ENCODE data around the gene OR1J2.

OR1J2 gene

DNA sequence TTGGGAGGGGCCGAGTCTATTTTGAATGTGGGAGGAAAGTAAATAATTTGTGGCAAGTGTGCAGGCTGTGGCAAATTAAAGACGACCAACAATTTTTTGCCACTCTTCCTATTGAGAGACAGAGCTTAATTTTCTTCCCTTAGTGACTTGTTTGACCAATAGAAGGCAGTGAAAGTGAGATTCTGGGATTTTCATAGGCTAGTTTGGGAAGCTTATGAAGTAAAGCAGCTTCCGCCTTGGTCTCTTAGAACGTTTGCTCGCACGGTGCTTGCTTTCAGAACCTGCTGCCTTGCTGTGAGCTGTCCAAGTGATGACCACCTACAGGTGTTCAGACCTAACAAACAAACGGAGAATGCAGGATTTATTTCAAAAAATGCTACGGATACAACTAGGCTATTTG, 35.6 kb downstream of the OR1J2 start:
- H3K36me3 ChIP-seq (ENCODE audit: control insufficient read depth, insufficient read depth, low read length): no peaks in the 10 kb centered on the region
- no peak overlapping the region for H3K27ac ChIP-seq (ENCODE audit: low read depth, low read length, severe bottlenecking)
- WGBS, 2 experiments (ENCODE audit: insufficient coverage in 2 of 2): 51 to 77% methylated on average over 5 to 6 of the region's 8 CpGs
- H3K4me3 ChIP-seq (ENCODE audit: extremely low read depth, insufficient read depth, low read length, poor library complexity, severe bottlenecking): no peak overlapping the region
- no peaks in the 10 kb centered on the region for H3K4me1 ChIP-seq (ENCODE audit: control insufficient read depth, insufficient read depth, low read length, poor library complexity, severe bottlenecking)
- peaks cover 12% of the 10 kb centered on the region for H3K9me3 ChIP-seq (ENCODE audit: control insufficient read depth, low read length)

DNA sequence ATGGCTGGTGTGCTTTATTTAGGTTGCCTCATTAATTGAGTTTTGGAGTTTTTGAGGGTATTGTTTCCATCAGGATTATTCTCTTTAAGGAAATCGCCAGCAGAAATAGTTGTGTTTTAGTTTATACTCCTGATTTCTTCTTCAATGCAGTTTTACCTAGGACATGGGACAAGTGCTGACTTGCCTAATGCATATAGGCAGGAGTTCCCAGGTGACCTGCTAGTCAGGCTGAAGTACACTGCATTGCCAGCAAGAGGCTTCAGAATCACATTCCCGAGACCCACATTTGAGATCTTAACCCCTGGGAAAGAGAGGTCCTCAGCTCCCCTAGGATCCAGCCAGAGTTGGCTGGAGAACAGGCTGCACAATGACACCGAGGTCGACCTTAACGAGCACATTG, 40.8 kb downstream of the OR1J2 start:
- Histone ChIP-seq H3K27ac (ENCODE audit: low read depth, low read length, severe bottlenecking) (no peak overlapping the region), H3K36me3 (ENCODE audit: control insufficient read depth, insufficient read depth, low read length) (no peaks in the 10 kb centered on the region), H3K9me3 (ENCODE audit: control insufficient read depth, low read length) (peaks cover 8% of the 10 kb centered on the region), H3K4me3 (ENCODE audit: extremely low read depth, insufficient read depth, low read length, poor library complexity, severe bottlenecking) (no peak overlapping the region), H3K4me1 (ENCODE audit: control insufficient read depth, insufficient read depth, low read length, poor library complexity, severe bottlenecking) (no peaks in the 10 kb centered on the region)
- WGBS, 2 experiments (ENCODE audit: insufficient coverage in 2 of 2): 49 to 73% methylated on average over 2 to 3 of the region's 5 CpGs

DNA sequence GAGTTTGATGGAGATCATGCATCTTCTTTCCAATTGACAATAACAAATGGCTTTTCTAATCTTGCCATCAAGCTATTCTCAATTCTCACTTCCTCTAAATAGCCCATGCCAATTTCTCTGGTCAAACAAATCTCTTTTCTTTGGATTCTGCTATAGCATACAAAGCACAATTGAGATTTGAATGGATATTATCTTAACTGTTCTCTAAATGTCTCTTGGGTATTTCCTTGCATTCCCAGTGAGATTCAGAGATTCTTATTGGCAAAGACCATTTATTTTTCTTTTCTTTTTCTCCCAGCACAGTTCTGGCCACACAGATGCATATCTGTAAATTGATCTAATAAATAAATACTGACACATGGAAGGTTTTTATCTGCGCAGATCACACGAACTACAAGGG, 42.2 kb downstream of the OR1J2 start, which contains the start of gene OR1N2:
OR1N2 (plus strand) TSS at position 301 of the 400 bp plus-strand sequence. CDS start 100 bp downstream, outside the sequence.
- Histone ChIP-seq H3K27ac (ENCODE audit: low read depth, low read length, severe bottlenecking) (no peak within 1 kb of the TSS), H3K4me3 (ENCODE audit: extremely low read depth, insufficient read depth, low read length, poor library complexity, severe bottlenecking) (no peak within 1 kb of the TSS), H3K4me1 (ENCODE audit: control insufficient read depth, insufficient read depth, low read length, poor library complexity, severe bottlenecking) (no peaks in the 10 kb centered on the region), H3K36me3 (ENCODE audit: control insufficient read depth, insufficient read depth, low read length) (no peaks in the 10 kb centered on the region), H3K9me3 (ENCODE audit: control insufficient read depth, low read length) (peaks cover 8% of the 10 kb centered on the region)
- WGBS, 2 experiments (ENCODE audit: insufficient coverage in 2 of 2): 94% methylated on average over 2 of the region's 2 CpGs; no CpG with 5 or more reads in 1 of the 2 experiments

Data from mesodermal cell (in vitro differentiated cells).